HG03095 (cell line): ENCODE measurements around the gene PLEKHM3.

Experiments used
- ATAC-seq: cut with Tn5 transposase; IDR thresholded peaks from one replicate; pipeline ENCODE4 v1.9.1; 2021; ENCODE audit warnings: moderate library complexity; ENCODE audit not compliant: unreplicated experiment

PLEKHM3 gene

DNA sequence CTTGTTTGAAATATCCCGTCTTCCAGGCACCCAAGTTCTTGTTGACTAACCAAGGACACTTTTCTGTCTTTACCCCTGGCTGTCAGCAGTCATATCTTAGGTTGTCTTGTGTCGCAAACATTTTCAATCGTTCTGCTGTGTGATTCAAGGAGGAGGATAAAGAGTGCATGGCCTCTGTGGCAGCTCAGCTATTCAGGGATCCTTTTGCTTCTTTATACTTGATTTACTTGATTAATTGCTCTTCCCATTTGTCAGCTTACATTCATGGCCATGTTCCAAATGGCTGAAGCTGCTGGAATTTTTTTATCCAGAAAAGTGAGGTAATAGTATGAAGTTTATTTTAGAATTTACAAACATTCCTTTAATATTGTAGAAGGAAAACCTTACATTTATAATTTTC is 158.3 kb downstream of the PLEKHM3 start:
- no peak for ATAC-seq

DNA sequence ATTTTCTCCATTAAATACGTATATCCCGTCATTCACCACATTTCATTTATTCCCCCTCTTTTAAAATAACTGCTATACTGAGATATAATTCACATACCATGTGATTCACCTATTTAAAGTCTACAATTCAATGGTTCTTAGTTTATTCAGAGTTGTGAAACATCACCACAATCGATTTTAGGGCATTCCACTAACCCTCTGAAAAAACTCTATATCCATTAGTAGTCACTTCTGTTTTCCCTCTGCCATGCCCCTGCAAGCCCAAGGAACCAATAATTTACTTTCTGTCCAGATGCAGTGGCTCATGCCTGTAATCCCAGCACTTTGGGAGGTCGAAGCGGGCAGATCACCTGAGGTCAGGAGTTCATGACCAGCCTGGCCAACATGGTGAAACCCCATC is 160.1 kb downstream of the PLEKHM3 start:
- ATAC-seq = no peak

DNA sequence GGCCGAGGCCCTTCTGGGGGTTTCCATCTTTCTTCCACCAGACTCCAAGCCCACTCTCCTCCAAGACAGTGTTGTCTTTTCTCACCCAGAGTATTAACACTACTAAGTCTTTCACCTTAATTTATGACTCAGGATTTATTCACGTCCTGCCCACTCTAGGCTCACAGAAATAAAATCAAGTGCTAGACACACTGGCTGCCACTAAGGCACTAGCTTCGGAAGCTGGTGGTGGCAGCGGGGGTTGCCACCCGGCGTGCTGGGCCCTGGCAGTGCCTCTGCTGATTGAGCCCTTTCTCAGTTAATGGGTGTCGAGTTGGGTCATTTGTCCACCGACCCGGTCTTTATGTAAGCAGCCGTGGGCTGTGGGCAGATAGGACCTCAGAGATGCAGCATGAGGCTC is 162.0 kb downstream of the PLEKHM3 start:
- ATAC-seq = no peak

DNA sequence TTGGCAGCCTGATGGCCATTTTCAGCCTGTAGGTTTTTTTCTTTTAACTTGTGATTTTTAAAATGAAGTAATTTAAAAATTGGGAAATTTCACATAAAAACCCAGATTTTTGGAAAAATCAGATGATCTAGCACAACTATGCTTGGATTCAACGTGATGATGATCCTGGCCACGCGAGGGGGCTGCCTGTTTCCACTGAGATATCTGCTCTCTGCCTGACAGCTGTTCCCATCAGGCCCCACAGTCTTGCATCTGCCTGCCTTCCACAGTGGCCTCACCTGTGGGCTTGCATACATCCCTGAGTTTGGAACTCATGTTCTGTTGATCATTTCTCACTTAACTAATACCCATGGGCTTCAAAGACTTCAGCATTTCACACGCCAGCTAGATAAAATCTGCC is 163.5 kb downstream of the PLEKHM3 start:
- no peak for ATAC-seq

DNA sequence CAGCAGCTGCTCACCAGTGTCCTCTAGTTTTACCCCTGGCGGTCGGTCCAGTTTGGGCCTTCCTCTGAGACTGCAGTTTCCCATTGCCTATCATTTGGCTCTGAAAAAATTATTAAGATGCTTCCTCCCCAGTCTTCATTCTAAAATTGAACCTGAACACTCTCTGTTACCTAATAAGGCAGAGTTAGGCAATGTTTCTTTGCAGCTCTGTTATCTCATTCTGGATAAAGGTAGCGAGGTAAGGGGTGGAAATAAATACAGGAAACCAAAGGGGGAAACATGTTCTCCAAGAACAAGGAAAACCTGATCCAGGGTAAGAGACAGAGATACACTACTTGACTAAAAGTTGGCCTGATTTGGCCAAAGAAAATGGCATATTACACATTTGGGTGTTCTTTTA is 164.6 kb downstream of the PLEKHM3 start:
- ATAC-seq = no peak

DNA sequence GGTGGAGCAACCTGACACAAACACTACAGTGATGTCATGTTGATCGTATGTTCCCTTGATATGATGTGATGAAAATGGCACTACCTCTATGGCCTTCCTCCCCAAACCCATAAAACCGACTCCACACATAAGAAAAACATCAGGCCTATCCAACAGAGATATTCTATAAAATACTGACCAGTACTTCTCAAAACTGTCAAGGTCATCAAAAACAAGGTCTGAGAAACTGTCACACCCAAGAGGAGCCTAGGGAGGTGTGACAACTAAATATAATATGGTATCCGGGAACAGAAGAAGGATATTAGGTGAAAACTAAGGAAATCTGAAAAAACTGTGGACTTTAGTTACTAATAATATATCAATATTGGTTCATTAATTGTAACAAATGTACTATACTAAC is 169.7 kb downstream of the PLEKHM3 start:
- ATAC-seq = no peak

DNA sequence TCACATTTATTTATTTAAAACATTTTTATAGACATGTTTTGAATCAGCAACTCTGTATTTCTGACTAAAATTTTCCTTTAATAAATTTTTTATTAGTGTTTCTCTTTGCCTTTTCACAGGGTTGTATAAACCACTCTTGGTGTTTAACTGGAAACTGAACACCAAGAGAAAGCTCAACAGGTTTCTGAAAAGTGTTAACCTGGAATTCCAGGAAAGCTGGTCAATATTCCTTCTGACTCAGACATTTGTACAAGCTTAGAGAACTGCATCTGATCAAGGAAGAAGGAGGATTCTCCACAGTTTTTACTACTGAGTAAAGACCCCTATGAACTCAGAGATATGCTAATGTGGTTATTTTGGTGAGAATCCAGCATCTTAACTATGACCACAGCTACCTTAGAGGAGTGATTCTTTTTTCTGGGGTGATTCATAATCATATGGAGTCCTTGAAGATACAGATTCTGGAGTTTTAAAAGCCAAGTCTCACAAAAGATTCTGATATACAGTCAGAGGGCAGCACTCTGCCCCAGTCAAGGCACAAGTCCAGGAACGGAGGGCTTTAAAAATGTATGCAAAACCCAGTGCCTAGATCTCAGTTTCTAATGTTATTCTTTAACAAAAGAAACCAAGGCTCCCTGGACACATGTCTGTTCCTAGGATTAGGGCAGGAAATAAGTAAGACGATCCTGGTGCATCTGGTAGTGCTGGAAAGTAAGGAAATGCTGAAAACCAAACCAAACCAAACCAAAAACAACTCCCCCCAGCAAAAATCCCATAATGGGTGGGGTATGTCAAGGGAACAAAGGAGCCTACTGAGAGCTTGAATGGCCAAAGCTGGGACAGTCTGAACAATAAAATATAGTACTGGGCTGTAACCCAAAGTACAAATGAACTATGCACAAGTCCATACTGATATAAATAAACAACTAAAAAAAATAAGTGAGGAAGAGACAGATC is 170.6 kb downstream of the PLEKHM3 start:
- ATAC-seq = no peak

DNA sequence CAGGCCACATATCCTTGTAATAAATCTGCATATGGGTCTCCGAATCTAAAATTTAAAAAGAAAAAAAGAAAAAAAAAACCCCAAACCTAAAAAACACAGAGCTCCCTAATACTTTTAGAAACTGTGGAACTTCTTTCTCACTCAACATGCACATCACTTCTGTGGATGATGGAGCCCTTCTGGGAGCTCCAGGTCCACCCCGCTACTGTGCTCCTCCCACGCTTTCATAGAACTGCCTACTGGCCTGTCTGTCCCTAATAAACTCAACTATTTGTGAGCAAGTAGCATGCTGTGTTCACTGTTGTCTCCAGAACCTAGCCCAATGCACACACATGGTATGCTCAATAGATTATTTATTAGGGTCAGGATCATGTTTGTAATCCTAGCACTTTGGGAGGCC is 172.5 kb downstream of the PLEKHM3 start:
- ATAC-seq = no peak

DNA sequence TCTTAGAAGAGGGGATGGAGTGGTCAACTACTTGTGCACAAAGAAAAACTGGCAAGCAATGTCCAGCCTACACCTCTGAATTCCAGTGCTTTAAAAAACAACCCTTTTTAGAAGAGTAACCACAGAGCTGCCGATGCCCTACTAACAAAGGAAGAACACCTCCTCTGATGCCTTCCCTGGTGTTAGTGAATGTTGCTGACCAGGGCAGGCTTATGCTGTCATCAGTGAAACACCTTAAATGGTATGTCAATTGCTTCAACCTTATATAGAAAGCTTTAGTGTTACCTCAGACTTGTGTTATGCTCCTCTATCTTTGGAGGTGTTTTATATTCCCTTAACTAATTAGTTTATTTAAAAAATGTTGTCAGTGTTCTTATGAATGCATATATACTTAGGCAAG is 175.9 kb downstream of the PLEKHM3 start:
- no peak for ATAC-seq

DNA sequence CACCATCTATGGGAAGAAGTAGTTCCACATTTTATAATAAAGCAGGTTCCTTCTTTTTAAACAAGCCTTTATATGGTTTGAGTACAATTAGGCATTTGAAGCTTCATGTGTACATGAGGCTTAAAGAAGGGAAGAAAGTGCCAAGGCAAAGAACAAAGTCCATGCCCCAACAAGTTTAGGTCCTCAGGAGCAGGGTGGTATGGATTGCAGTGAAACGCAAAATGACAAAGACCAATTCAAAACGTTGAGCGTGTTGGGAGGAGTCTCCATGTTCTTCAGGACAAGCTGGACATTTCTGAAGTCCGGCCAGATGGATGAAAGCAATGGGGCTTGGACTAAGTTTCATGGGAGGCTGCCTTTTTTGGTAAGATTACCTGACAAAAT is 176.8 kb downstream of the PLEKHM3 start:
- ATAC-seq = no peak

DNA sequence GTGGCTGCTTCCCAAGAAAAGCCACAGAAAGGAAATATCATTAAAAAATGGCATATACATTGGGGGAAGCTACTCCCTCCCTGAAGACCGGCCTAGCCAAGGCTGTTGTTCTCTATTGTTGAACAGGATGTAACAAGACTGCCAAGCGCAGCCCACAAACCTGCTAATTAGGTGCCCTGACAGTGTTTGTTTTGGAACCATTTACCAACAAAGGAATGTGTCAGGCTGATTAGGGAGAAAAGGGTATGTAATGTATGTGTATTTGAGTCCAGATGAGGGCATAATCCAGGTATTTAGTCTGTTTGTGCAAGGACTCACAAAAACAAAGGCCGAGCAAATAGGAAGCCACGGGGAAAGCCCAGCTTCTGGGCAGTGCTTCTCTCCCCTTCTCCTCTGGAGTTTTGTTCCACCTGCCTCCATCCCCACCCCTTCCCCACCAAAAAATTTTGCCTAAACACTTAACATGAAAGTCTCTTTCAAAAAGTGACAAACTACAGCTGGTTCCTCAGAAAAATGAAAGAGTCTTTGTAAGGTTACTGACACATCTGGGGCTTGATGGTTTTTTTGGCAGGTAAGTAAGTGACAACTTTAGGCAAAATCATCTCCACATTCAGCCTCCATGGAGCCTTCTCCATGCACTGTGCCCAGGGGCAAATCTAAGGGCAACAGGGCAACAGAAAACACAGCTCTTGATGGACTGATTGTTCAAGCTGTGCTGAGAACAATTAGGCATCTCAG is 177.4 kb downstream of the PLEKHM3 start:
- ATAC-seq = no peak

DNA sequence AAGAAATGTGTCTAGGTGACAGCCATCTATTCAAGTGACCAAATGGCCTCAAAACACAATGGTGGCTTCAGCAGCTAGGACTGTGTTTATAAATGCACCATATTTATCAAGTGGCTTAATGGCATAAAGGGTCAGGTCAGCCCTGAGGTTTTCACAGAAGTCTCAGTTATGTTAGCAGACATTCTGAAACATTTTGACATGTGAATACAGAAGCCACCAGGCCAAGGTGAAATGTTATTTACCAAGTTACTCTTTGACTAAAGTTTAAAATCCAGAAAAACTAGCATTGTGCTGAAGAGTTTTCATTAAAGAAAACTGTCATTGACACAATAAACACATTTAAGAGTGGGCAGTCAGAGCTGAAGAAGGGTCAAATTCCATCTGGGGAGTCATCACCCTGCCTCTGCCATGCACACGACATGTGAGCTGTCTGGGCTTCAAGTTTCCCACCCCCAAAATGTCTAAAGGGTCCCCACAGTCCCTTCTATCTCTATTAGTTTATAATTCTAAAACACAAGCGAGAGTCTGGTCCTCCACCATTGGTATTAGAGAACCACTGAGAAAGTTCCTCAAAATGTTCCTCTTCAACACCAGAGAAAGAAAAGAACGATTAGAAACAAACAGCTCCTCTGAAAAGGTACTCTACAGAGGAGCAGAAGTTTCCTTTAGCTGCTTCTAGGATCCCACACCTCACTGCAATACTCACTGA is 178.1 kb downstream of the PLEKHM3 start:
- no peak for ATAC-seq

DNA sequence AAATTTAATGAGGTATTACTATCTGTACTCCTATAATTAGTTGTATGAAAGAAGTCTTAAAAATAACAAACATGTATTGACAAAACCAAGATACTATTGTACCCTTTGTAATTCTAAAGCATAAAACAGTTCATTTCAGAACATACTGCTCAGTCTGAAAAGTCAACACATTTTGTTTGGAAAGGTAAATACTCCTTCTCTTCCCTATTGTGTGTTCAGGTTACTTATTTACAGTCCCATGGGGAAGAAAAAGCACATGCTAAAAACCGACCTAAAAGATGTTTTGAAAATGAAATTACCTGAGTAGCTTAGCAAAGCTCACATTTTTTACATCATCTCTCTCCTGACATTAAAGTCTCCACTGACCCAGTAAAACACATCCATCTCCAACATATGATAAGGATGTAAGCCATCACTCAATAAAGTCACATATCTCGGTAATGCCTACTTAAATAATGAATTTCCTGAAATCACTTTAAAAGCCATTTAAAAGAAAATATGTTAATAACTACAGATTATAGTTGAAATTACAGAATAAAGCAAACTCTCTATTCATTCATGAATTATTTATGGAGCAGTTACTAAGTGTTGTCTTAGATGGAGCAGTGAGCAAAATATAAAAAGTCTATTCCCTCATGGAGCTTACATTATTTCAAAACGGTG is 180.0 kb downstream of the PLEKHM3 start:
- no peak for ATAC-seq

DNA sequence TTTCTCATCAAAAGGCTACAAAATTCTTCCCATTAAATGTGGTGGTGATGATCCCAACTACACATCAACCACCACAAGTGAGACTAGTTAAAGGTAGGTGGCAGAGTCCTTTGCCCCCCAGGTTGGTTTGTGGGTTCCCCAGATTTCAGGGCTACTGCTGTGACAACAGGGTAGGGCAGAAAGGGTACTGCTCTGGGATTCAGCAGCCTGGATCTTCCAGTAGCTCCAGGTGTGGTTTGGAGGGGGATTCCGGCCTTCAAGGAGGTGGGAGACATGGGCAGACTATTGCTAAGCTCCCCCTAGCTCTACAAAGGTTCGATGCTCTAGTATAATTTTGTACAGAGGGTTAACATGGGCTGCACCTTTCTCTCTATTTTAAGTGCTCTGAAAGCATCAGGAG is 180.7 kb downstream of the PLEKHM3 start:
- ATAC-seq = no peak

DNA sequence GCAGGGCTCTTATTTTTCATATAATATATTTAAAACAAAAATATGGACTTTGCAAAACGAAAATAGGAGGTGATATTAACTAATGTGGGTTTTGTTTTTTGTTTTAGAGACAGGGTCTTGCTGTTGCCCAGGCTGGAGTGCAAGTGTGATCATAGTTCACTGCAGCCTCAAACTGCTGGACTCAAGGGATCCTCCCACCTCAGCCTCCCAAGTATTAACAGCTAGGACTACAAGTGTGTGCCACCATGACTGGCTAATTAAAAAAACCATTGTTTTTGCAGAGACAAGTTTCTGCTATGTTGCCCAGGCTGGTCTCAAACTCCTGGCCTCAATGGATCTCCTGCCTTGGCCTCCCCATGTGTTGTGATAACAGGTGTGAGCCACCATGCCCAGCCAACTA is 185.2 kb downstream of the PLEKHM3 start:
- no peak for ATAC-seq

DNA sequence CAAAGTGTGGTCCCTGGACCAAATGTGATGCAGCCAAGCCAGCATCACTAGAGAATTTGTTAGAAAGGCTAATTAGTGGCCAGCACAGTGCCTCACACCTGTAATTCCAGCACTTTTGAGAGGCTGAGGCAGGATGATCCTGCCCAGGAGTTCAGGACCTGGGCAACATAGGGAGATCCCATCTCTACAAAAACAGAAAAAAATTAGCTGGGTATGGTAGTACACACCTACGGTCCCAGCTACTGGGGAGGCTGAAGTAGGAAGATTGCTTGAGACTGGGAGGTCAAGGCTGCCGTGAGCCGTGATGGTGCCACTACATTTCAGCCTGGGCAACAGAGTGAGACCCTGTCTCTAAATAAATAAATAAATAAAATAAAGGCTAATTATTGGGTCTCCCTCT is 185.8 kb downstream of the PLEKHM3 start:
- no peak for ATAC-seq

DNA sequence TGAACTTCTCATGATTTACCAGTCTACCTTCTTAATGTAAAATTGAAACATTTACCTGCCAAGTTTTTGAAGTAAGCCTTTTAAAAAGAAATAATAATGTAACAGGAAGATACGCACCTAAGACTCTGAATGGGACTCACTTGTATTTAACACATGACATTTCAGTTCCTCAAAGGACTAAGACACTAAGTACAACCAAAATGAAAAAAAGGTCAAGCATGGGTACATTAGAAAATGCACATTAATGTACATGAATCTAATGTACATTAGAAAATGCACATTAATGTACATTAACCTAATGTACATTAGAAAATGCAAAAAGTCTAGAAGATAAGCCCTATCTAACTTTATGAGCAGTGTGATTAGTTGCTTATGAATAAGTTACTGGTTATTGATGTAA is 186.3 kb downstream of the PLEKHM3 start:
- no peak for ATAC-seq

DNA sequence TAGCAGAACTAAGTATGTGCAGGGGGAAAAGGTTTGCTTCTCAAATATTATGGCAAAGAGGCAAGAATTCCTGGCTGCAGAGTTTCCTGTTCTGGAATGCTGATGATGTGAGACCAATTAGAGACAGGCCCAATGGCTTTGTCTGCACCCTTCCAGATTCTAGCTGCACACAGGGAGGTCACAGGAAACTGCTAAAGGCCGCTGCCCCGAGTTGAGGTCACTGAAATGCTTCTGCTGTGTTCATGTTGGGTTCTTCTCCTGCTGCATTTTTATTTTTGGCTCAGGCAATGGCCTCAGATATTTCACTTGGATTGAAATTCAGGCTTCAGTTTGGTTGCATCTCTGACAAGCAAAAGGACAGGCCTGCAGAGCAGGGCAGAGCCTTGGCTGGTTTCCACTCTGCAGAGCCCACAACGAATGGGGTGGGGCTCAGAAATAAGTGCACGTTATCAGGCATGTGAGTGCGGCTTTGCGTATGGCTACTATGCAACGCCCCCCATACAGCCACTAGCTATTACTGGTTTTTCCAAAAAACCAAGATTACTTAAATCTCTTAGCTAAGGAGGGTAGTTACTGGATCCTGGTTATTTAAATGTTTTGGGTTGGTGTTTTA is 188.7 kb downstream of the PLEKHM3 start:
- ATAC-seq = no peak

DNA sequence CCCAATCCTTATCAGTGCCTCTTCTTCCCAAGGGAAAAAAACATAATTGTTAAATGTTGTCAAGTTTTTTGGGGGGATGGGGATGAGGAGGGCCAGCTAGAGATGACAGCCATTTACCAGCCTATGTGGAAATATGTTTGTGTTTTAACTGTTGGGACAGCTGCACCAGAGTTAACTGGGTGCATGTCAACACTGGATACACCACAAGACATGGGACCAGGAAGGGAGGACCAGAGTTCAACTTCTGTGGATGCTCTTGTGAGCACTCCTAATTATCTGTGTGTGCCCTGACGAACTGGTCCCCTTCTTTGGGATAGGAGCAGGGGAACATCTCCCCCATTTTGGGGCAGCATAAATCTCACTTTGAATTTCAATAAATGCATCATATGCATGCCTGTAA is 189.5 kb downstream of the PLEKHM3 start:
- no peak for ATAC-seq

DNA sequence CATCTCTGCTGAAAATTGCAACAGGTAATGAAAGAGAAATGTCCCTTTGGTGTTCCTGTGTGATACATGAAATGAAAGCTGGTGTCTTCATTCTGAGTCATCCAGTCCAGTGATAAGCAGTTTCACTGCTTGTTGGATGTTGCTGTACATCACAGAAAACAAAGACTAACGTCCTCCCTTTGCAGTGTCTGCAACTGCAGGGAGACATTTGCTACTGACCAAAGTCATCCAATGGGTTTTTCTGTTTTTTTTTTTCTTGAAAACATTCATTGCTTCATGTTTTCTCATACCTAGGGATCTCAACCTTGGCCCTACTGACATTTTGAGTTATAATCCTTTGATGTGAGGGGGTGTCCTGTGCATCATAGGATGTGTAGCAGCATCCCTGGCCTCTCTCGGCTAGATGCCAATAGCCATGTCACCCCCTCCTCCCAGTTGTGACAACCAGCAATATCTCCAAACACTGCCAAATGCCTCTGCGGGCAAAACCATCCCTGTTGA is 192.0 kb downstream of the PLEKHM3 start:
- peak; percentile 97 for ATAC-seq
